OCI-LY1 (cell line): ENCODE measurements around the gene METTL25B.

Source experiments
- H2AFZ ChIP-seq: fragments of 200-600 bp; sonication (generic), shearing (Covaris generic); 2 replicates; pipeline ENCODE4 v1.6.0; 2014; ENCODE audit warnings: antibody characterized with exemption, mild to moderate bottlenecking, low read length
- H3F3A ChIP-seq: fragments of 200-600 bp; sonication (generic), shearing (Covaris generic); 2 replicates; pipeline ENCODE4 v1.6.0; 2014; ENCODE audit warnings: mild to moderate bottlenecking, antibody characterized with exemption, low read length, moderate library complexity; ENCODE audit not compliant: insufficient read depth
- H3K27ac ChIP-seq: fragments of 200-600 bp; sonication (generic); 2 replicates; pipeline ENCODE4 v1.5.1; 2014; ENCODE audit warnings: low read length, mixed run types, mild to moderate bottlenecking, low read depth; ENCODE audit not compliant: poor library complexity, severe bottlenecking
- H3K27me3 ChIP-seq: fragments of 200-600 bp; sonication (generic); 2 replicates; pipeline ENCODE4 v1.6.0; 2014; ENCODE audit warnings: antibody characterized with exemption, mild to moderate bottlenecking, low read length, moderate library complexity; ENCODE audit not compliant: insufficient read depth
- H3K36me3 ChIP-seq: fragments of 200-600 bp; sonication (generic); 2 replicates; pipeline ENCODE4 v1.6.1; 2014; ENCODE audit warnings: mild to moderate bottlenecking, antibody characterized with exemption, low read length, moderate library complexity, mixed read lengths; ENCODE audit not compliant: insufficient read depth
- H3K4me1 ChIP-seq: fragments of 200-600 bp; sonication (generic); 2 replicates; pipeline ENCODE4 v1.5.1; 2014; ENCODE audit warnings: mild to moderate bottlenecking, low read length, moderate library complexity; ENCODE audit not compliant: insufficient read depth, severe bottlenecking
- H3K4me2 ChIP-seq: fragments of 200-600 bp; sonication (generic), shearing (Covaris generic); 2 replicates; pipeline ENCODE4 v1.6.1; 2014; ENCODE audit warnings: low read length
- H3K4me3 ChIP-seq: fragments of 200-600 bp; sonication (generic); 2 replicates; pipeline ENCODE4 v1.5.1; 2014; ENCODE audit warnings: low read length, low read depth, mild to moderate bottlenecking, mixed read lengths; ENCODE audit not compliant: poor library complexity, severe bottlenecking
- H3K79me2 ChIP-seq: fragments of 200-600 bp; shearing (Covaris generic); 2 replicates; pipeline ENCODE4 v1.6.1; 2016; ENCODE audit warnings: mixed run types, low read length, mixed read lengths; ENCODE audit not compliant: insufficient read depth
- H3K9ac ChIP-seq: fragments of 200-600 bp; sonication (generic), shearing (Covaris generic); 2 replicates; pipeline ENCODE4 v1.6.1; 2014; ENCODE audit warnings: mild to moderate bottlenecking, low read length, mixed read lengths
- H3K9me2 ChIP-seq: fragments of 200-600 bp; sonication (generic), shearing (Covaris generic); 2 replicates; pipeline ENCODE4 v1.6.1; 2014; ENCODE audit warnings: low read depth, mild to moderate bottlenecking, low read length, mixed read lengths
- H3K9me3 ChIP-seq: fragments of 200-600 bp; shearing (Covaris generic); 2 replicates; pipeline ENCODE4 v1.6.1; 2014; ENCODE audit warnings: low read length, mixed read lengths
- H4K20me1 ChIP-seq: fragments of 200-600 bp; sonication (generic), shearing (Covaris generic); 2 replicates; pipeline ENCODE4 v1.6.0; 2016; ENCODE audit warnings: mild to moderate bottlenecking, low read length; ENCODE audit not compliant: insufficient read depth
- EZH2 ChIP-seq: fragments of 200-600 bp; sonication (generic), shearing (Covaris generic); IDR thresholded peaks from 2 replicates; pipeline ENCODE4 v1.8.0; 2017; ENCODE audit warnings: borderline replicate concordance, mixed run types, mild to moderate bottlenecking, antibody characterized with exemption, low read length, moderate library complexity, mixed read lengths
- TF ChIP-seq, protein P1 (sequence below): fragments of 200-600 bp; sonication (generic), shearing (Covaris generic); IDR thresholded peaks from 2 replicates; pipeline ENCODE4 v1.5.1; 2017; ENCODE audit warnings: mild to moderate bottlenecking, antibody characterized with exemption, low read length, moderate library complexity, mixed read lengths

Gene METTL25B

DNA sequence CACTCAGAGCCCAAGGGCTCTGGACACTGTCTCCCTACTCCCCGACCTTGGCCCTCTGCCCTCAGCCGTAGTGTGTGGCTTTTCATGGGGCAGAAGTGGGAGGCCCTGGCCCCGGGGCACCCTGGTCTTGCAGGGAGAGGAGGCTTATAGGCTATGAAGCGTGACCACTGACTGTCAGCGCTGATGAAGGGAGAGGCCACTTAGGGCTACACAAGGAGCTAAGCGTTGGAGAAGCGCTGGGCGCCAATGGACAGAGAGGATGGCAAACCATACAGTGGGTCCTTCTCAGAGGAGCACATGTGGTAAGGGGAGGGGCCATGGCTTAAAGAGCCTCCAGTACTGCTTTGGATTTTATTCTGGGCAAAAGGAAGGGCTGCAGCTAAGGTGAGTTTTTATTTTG is 30.8 kb upstream of the METTL25B start:
- Histone ChIP-seq H3K79me2 (no peaks in the 10 kb centered on the region), H3K36me3 (no peaks in the 10 kb centered on the region), H3K9ac (no peak overlapping the region), H3K4me1 (no peaks in the 10 kb centered on the region), H2AFZ (no peak overlapping the region), H3K27me3 (0 out of 2 replicates have a peak, but pooled peaks cover 3% of the 10 kb centered on the region), H3K27ac (no peak overlapping the region), H3K9me2 (no peaks in the 10 kb centered on the region), H4K20me1 (no peaks in the 10 kb centered on the region), H3K9me3 (no peaks in the 10 kb centered on the region), H3K4me3 (no peak overlapping the region), H3F3A (no peaks in the 10 kb centered on the region), H3K4me2 (no peak overlapping the region)
- no peak for TF ChIP-seq EZH2
- TF ChIP-seq, protein P1, sequence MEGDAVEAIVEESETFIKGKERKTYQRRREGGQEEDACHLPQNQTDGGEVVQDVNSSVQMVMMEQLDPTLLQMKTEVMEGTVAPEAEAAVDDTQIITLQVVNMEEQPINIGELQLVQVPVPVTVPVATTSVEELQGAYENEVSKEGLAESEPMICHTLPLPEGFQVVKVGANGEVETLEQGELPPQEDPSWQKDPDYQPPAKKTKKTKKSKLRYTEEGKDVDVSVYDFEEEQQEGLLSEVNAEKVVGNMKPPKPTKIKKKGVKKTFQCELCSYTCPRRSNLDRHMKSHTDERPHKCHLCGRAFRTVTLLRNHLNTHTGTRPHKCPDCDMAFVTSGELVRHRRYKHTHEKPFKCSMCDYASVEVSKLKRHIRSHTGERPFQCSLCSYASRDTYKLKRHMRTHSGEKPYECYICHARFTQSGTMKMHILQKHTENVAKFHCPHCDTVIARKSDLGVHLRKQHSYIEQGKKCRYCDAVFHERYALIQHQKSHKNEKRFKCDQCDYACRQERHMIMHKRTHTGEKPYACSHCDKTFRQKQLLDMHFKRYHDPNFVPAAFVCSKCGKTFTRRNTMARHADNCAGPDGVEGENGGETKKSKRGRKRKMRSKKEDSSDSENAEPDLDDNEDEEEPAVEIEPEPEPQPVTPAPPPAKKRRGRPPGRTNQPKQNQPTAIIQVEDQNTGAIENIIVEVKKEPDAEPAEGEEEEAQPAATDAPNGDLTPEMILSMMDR: no peak

DNA sequence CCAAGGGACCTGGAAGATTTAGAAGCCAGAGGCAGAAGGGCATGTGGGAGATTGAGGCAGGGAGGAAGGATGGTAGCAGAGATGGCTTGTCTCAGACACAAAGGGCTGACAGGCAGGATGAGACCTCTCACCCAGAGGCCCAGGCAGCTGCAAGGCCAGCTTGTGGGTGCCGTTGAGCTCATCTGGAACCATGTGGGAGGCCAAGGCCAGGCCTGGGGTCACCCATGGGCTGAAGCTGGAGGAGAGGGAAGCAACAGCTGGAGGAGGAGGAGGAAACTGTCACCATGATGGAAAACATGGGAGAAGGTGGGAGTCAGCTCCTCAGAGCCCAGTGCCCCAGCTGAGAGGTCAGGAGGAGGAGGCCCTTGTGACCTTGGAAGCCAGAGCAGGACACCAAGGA is 29.3 kb upstream of the METTL25B start:
- Histone ChIP-seq H3K9ac (no peak overlapping the region), H2AFZ (no peak overlapping the region)

DNA sequence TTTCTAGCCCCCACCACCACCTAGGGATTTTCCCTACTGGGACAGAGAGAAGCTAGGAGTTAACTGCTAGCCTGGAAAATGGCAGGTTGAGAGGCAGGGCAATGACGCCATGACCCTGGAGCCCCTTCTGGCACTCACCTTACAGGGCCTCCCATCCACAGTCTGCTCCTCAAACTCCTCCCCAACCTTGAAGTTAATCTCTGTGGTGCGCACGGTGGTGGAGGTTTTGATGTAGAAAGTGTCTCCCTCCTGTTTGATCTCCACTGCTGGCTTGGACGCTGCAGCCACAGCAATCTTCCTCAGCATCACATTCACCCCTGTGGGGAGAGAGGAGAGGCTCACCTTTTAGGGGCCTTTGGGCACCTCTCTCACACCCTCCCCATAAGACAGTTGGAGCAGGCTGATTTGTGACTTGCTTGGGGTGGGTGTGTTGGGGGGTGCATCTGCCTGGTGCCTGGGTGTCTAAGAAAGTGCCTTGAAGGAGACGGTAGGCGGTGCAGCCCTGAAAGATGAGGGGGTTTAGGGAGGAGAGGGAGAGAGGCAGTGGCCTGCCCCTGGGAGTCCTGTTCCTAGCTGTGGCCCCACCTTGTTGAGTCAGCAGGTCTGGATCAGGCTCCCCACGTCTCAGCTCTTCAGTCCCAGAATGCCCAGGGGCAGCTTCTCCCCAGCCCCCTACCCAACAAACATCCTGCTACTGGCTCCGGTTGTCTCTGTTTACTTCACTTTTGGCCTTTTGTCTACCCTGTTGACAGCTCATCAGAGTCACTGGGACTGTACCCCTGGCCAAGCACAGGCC is 27.3 kb upstream of the METTL25B start:
- H3K4me1 ChIP-seq: peaks cover 7% of the 10 kb centered on the region
- H3K9me2 ChIP-seq: no peaks in the 10 kb centered on the region
- peaks cover 11% of the 10 kb centered on the region; the same call in 1 of the 2 replicates for H3K27me3 ChIP-seq
- no peak overlapping the region for H3K4me3 ChIP-seq
- no peak overlapping the region for H3K4me2 ChIP-seq
- H3K27ac ChIP-seq: no peak overlapping the region
- H3K36me3 ChIP-seq: no peaks in the 10 kb centered on the region
- no peaks in the 10 kb centered on the region for H3F3A ChIP-seq
- no peaks in the 10 kb centered on the region for H3K9me3 ChIP-seq
- no peaks in the 10 kb centered on the region for H4K20me1 ChIP-seq
- no peak overlapping the region for H2AFZ ChIP-seq
- no peaks in the 10 kb centered on the region for H3K79me2 ChIP-seq
- H3K9ac ChIP-seq: no peak overlapping the region
- TF ChIP-seq, protein P1: no peak
- TF ChIP-seq EZH2: no peak

More for the DNA sequence above, 29.3 kb upstream of the METTL25B start:
- Histone ChIP-seq H3K4me2 (no peak overlapping the region), H3K27me3 (peaks cover 7% of the 10 kb centered on the region; the same call in 1 of the 2 replicates), H3F3A (no peaks in the 10 kb centered on the region), H3K79me2 (no peaks in the 10 kb centered on the region), H3K27ac (no peak overlapping the region), H4K20me1 (no peaks in the 10 kb centered on the region), H3K36me3 (no peaks in the 10 kb centered on the region), H3K9me3 (no peaks in the 10 kb centered on the region), H3K4me1 (no peaks in the 10 kb centered on the region), H3K4me3 (no peak overlapping the region), H3K9me2 (no peaks in the 10 kb centered on the region)
- TF ChIP-seq, protein P1: no peak
- TF ChIP-seq EZH2: no peak
